Small intestine (tissue), 7 donors: ENCODE data around the gene FBXO28. TPM values are rescaled to one million over a fixed set of nuclear protein-coding genes. Genes with fewer than 3 reads are reported as not detected.
"Not testable (repeated sequence)": the region's sequence is repeated elsewhere in the genome, so short reads cannot be mapped to it uniquely, and the experiment has no call there.

Experiments used
- DNase-seq, 2 donors: peaks; one replicate each; pipeline versions ENCODE4 v3.0.0 to v3.0.0-alpha.2; 2013
- FAIRE-seq: peaks from 2 replicates; lab custom pipeline; 2012; peaks lifted over from hg19 to GRCh38; lab: Jason Lieb, UNC
- H3K27ac ChIP-seq, 3 donors: one replicate each; pipeline ENCODE4 v1.5.1; 2013; ENCODE audit warnings: low read length in 2 of 3, mild to moderate bottlenecking in 2 of 3, control low read depth in 1 of 3, inconsistent platforms in 1 of 3, low read depth in 1 of 3, moderate library complexity in 1 of 3
- H3K27me3 ChIP-seq, 3 donors: one replicate each; pipeline ENCODE4 v1.6.1; 2013; ENCODE audit warnings: low read length in 3 of 3, inconsistent platforms in 1 of 3; ENCODE audit not compliant: control insufficient read depth in 3 of 3, insufficient read depth in 3 of 3
- H3K36me3 ChIP-seq, 3 donors: one replicate each; pipeline ENCODE4 v1.6.1; 2013; ENCODE audit warnings: low read length in 3 of 3, inconsistent platforms in 1 of 3, low read depth in 1 of 3, mild to moderate bottlenecking in 1 of 3, moderate library complexity in 1 of 3; ENCODE audit not compliant: control insufficient read depth in 3 of 3, insufficient read depth in 2 of 3
- H3K4me1 ChIP-seq, 3 donors: one replicate each; pipeline ENCODE4 v1.6.1; 2013; ENCODE audit warnings: low read length in 2 of 3, inconsistent platforms in 1 of 3, low read depth in 1 of 3, mild to moderate bottlenecking in 1 of 3, moderate library complexity in 1 of 3; ENCODE audit not compliant: control insufficient read depth in 3 of 3, insufficient read depth in 2 of 3
- H3K4me3 ChIP-seq, 3 donors: one replicate each; pipeline ENCODE4 v1.5.1; 2013; ENCODE audit warnings: low read length in 3 of 3, control low read depth in 1 of 3, inconsistent platforms in 1 of 3, low read depth in 1 of 3, mild to moderate bottlenecking in 1 of 3, moderate library complexity in 1 of 3
- H3K9me3 ChIP-seq, 2 donors: one replicate each; pipeline ENCODE4 v1.6.1; 2013; ENCODE audit warnings: low read depth in 1 of 2, low read length in 1 of 2; ENCODE audit not compliant: control insufficient read depth in 2 of 2, insufficient read depth in 1 of 2
- whole genome bisulfite sequencing, 3 donors: extraction: QIAGEN DNeasy Blood & Tissue Kit; methylation state at CpG; one replicate each; pipeline ENCODE4 v1.1.7; 2013; 5-methylcytosine and 5-hydroxymethylcytosine counted together
- polyA plus RNA-seq, 4 donors: library from polyadenylated mRNA; stranded (reverse) in 3 of 4; unstranded in 1 of 4; fragments of 200-250 nt in 3 of 4; fragments of 120-200 nt in 1 of 4; gene quantifications; one replicate each; pipeline versions ENCODE4 v1.2.1 to v1.2.3, GENCODE V29; 2013
- donor health status: healthy with polysubstance abuse.
- donor health status: control.
- donor health status: control.
- donor health status: Bipolar disorder and iron deficiency.
- donor health status: healthy.

Gene FBXO28
- polyA plus RNA-seq, 4 donors = 7.8 to 26.8 (median 9.4) TPM

DNA sequence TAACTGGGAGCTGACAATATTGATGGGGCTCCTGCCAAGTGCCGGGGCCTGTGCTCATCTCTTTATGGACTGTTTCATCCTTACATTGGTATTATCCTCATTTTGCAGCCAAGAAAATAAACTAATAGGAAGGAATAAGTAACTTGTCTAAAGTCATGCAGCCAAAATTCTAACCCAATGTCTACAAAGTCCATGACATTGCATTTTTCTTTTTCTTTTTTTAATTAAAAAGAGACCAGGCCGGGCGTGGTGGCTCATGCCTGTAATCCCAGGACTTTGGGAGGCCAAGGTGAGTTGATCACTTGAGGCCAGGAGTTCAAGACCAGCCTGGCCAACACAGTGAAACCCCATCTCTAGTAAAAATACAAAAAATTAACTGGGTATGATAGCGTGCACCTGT, 87.9 kb downstream of the FBXO28 start:
- Histone ChIP-seq H3K4me3 (no peak overlapping the region), H3K4me1 (peaks cover 0 to 41% (median 4%) of the 10 kb centered on the region in 3 donors), H3K9me3 (no peaks in the 10 kb centered on the region), H3K27me3 (no peaks in the 10 kb centered on the region), H3K27ac (peak overlapping the region in 1 of 3 donors; percentile 84), H3K36me3 (peaks cover 0 to 4% (median 0%) of the 10 kb centered on the region in 3 donors)
- FAIRE-seq (no peak), DNase-seq (no peak)
- WGBS, 3 donors = 87 to 92% (median 89%) methylated on average over 4 of the region's 4 CpGs

DNA sequence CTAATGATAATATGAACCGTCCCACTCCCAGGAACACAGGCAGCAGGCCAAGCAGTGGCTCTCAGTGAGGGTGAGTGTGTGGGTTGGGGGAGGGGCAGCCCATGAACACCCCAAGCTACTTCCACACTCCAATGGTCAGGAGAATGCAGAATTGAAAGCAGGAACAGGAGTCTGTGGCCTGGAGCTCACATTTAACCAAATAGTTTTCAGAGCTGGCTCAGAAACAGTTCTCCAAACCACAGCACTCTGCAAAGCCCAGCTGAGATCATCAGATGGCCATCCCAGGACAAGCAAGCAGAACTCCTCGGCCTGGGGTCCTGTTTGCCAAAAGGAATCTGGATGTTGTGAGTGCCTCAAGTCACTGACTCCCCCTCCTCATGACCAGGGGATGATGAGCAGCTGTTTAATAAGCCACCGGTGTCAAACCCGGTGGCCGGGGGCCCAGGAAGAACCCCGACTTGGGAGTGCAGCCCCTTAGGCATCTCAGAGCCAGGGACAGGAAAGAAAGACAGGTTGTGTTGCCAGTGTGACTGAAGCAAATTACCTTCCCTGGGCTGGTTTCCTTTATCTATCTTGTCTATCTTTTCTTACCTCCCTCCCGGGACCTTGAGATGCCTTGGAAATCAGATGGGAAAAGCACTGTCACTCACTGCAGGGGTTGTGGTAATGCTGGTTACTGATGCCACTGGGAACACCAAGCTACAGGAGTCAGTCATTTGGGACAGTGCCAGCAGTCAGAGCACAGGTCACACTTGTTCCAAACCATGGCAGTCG, 89.5 kb downstream of the FBXO28 start:
- H3K4me1 ChIP-seq = peaks cover 0 to 35% (median 4%) of the 10 kb centered on the region in 3 donors
- H3K36me3 ChIP-seq = peaks cover 0 to 4% (median 0%) of the 10 kb centered on the region in 3 donors
- H3K4me3 ChIP-seq = no peak overlapping the region
- no peaks in the 10 kb centered on the region for H3K27me3 ChIP-seq
- FAIRE-seq (no peak), DNase-seq (peak in 1 of 2 donors; percentile 43)
- H3K27ac ChIP-seq = no peak overlapping the region
- 53 to 63% (median 58%) methylated on average over 8 of the region's 8 CpGs for WGBS, 3 donors
- H3K9me3 ChIP-seq = no peaks in the 10 kb centered on the region

DNA sequence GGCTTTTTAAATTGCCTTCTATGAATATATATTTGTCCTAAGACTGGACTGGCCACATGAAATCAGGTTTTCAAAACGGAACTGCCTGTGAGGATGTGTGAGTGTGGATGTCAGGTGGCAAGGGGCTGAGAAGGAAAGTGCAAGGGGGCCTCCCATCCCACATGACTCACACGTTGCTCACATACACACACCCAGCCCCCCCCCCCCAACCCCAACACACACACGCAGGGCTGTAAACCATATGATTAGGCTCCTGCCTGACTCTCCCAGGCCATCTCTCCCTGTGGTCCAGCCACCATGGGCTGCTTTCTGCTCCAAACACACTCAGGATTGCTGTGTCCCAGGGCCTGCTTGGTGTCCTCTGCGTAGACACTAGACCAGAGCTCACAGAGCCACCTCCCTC, 91.5 kb downstream of the FBXO28 start:
- Histone ChIP-seq H3K36me3 (peaks cover 0 to 4% (median 0%) of the 10 kb centered on the region in 3 donors), H3K9me3 (no peaks in the 10 kb centered on the region), H3K27me3 (no peaks in the 10 kb centered on the region), H3K4me3 (no peak overlapping the region), H3K4me1 (peaks cover 0 to 43% (median 6%) of the 10 kb centered on the region in 3 donors), H3K27ac (peak overlapping the region; percentile 60 to 83 (median 81))
- WGBS, 3 donors = 18 to 26% (median 26%) methylated on average over 4 of the region's 4 CpGs
- DNase-seq (peak; percentile 34 to 85), FAIRE-seq (no peak)

DNA sequence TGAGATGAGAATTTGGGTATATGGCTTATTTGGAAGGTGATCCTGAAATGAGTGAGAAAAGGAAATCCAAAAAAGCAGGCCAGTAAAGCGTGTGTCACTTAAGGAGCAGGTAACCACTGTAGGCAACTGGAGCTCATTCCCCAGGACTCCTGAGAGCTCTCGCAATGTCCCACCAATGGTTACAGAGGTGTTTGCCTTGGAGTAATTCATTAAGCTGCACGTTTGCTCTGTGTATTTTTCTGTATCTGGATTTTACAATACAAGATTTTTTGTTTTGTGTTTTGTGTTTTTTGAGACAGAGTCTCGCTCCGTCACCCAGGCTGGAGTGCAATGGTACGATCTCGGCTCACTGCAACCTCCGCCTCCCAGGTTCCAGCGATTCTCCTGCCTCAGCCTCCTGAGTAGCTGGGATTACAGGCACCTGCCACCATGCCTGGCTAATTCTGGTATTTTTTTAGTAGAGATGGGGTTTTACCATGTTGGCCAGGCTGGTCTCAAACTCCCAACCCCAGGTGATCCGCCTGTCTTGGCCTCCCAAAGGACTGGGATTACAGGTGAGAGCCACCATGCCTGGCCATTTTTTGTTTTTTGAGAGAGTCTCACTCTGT, 92.1 kb downstream of the FBXO28 start:
- not testable (repeated sequence) for FAIRE-seq, H3K36me3 ChIP-seq, H3K27me3 ChIP-seq, H3K9me3 ChIP-seq, H3K4me3 ChIP-seq
- WGBS, 3 donors = 72 to 84% (median 79%) methylated on average over 10 of the region's 10 CpGs
- peak in 1 of 2 donors; percentile 55 for DNase-seq
- Histone ChIP-seq H3K27ac (peak overlapping the region in 2 of 3 donors; percentile 60 to 83), H3K4me1 (peaks cover 0 to 44% (median 6%) of the 10 kb centered on the region in 3 donors)

DNA sequence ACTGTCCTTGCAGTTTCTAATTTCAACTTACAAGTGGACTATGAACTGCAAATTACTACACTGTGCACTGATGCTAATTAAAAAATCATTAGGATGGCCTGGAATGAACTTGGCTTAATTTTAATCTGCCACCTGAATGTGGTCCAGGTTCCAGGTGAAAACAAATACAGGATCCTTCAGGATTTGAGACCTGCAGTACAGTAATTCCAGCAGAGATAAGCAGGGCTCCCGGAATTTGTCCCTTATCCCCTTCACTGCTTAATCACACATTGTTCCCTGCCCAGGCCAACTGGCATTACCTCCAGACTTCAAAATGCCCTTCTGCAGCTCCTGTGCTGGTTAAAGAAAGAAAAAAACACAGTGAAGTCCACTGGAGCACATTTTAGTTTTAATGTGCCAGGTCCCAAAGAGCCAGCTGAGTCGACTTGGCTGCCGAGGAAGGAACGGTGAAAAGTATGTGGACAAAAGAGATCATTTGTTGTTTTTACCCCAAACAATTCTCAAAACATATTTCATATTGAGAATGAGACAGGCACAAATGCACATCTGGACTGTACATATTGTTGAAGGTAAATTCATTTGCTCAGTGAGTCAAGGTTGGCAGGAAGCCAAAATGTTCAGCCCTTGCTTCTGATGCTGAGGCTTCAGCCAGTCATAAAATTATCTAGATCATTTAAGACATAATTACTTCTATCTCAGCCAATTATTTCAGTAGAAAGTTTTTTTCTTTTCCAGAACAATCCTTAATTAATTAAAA, 97.5 kb downstream of the FBXO28 start:
- peak; percentile 84 to 89 for DNase-seq
- H3K27ac ChIP-seq = peak overlapping the region; percentile 7 to 75 (median 56)
- H3K9me3 ChIP-seq = no peaks in the 10 kb centered on the region
- FAIRE-seq = no peak
- no peak overlapping the region for H3K4me3 ChIP-seq
- H3K27me3 ChIP-seq = no peaks in the 10 kb centered on the region
- 13 to 46% (median 39%) methylated on average over 4 of the region's 4 CpGs for WGBS, 3 donors
- peaks cover 2 to 46% (median 4%) of the 10 kb centered on the region in 3 donors for H3K4me1 ChIP-seq
- no peaks in the 10 kb centered on the region for H3K36me3 ChIP-seq

Other genes starting within 250 kb of the FBXO28 start
- 10 to 100 TPM; 15.7 to 34.0 (median 24.8) TPM for gene DEGS1, start 69.1 kb downstream of the FBXO28 start, polyA plus RNA-seq
- gene NVL, start 216.1 kb downstream of the FBXO28 start, polyA plus RNA-seq = 10 to 100 TPM; 16.4 to 39.1 (median 22.3) TPM
- gene CNIH4, start 242.8 kb downstream of the FBXO28 start, polyA plus RNA-seq = 10 to 100 TPM; 43.2 to 91.6 (median 60.8) TPM